ENCODE data around the gene SMAD6.

Gene SMAD6

DNA sequence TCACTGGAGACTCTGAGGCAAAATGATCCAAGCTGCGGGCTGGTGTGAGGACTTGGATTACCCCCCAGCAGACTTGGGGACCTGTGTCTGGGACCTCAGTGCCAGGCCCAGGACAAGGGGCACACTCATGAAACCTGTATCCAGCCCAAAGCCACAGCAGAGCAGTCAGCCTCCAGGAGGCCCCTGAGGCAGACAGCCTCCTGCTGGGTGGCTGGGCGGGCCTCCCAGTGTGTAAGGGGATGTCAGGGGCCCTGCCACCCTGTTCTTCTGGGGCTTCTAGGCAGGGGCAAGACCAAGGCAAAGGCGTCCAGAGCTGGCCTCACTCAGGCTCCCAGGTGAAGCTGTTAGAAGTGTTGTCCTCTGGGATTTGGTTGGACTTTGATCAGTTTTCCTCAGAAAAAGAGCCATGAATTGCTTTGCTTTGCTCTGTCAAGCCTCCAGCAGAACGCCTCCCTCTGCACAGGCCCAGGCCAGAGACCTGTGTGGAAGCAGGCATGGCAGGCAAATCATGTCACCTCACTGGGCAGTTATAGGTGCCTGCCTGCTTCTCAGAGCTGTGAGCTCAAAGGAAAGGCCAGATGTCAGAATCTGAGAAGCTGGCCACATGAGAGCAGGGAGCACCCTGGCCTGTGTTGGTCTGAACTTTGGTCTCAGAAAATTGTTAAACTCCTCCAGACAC lies 77.4 kb downstream of the SMAD6 start:
- in situ Hi-C loops (cut with MboI; ENCODE audit: low pct_unique_long_range_greater_than_20kb, low sequenced_read_pairs) = no loop called here
- no peak for DNase-seq

DNA sequence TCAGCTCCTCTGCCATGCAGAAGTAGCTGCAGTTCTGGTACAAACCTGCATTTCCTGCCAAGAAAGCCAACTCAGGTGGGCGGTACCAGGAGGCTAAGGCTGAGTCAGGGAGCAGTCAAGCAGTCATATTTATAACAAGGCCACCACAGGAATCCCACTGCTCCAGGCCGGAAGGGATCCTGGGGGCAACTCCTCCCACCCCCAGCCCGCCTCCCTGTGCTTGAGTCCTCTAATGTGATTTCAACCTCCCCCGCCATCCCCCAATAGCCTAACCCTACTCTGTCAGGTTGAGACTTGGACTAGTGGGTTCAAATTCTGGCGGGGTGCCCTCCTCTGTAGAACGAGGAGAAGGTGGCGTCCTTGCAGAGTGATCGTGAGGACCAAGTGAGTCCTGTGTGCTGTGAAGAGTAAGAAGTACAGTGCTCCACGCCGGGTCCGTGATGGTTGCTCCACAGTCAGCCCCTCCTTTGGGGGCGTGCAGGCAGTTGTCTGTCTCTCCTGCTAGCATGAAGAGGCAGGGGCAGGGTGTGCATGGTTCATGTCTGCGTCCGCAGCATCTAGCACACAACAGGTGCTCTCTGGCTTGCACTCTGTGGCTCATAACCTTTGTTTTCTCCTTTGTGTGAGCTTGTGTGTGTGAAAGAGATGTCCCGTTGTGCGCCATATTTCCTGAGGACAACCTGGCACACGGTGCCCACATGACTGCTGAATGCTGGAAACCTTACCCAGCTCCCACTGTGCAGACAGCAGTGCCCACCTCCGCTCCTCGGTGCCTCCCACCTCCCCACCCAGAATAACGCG lies 78.3 kb downstream of the SMAD6 start:
- in situ Hi-C loops (cut with MboI; ENCODE audit: low pct_unique_long_range_greater_than_20kb, low sequenced_read_pairs) = no loop called here
- DNase-seq = no peak

DNA sequence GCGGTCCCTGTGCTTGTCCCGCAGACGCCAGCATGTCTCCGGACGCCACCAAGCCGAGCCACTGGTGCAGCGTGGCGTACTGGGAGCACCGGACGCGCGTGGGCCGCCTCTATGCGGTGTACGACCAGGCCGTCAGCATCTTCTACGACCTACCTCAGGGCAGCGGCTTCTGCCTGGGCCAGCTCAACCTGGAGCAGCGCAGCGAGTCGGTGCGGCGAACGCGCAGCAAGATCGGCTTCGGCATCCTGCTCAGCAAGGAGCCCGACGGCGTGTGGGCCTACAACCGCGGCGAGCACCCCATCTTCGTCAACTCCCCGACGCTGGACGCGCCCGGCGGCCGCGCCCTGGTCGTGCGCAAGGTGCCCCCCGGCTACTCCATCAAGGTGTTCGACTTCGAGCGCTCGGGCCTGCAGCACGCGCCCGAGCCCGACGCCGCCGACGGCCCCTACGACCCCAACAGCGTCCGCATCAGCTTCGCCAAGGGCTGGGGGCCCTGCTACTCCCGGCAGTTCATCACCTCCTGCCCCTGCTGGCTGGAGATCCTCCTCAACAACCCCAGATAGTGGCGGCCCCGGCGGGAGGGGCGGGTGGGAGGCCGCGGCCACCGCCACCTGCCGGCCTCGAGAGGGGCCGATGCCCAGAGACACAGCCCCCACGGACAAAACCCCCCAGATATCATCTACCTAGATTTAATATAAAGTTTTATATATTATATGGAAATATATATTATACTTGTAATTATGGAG lies 79.1 kb downstream of the SMAD6 start:
- in situ Hi-C loops (cut with MboI; ENCODE audit: low pct_unique_long_range_greater_than_20kb, low sequenced_read_pairs) = no loop called here
- DNase-seq = no peak

DNA sequence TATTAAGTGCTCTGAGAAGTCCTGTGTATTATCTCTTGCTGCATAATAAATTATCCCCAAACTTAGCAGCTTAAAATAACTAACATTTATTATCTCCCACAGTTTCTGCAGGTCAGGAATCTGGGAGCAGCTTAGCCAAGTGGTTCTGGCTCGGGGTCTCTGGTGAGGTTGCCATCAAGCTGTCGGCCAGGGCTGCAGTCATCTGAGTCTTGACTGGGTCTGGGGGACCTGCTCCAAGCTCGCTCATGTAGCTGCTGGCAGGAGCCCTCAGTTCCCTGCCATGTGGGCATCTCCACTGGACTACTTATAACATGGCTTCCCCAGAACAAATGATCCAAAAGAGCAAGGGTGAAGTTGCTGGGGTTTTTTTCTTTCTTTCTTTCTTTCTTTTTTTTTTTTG lies 80.7 kb downstream of the SMAD6 start:
- DNase-seq = no peak
- in situ Hi-C loops (cut with MboI; ENCODE audit: low pct_unique_long_range_greater_than_20kb, low sequenced_read_pairs) = no loop called here

DNA sequence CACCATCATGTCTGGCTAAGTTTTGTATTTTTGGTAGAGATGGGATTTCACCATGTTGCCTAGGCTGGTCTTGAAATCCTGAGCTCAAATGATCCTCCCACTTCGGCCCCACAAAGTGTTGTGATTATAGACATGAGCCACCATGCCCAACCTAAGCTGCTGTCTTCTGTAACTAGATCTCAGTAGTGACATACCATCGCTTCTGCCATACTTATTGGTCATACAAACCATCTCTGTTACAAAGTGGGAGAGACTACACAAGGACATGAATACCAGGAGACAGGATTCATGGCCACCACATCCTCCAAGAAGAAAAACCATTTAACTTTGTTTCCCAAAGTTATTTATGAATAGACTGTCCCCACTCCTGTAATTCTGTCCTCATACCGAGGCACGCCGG lies 81.3 kb downstream of the SMAD6 start:
- in situ Hi-C loops (cut with MboI; ENCODE audit: low pct_unique_long_range_greater_than_20kb, low sequenced_read_pairs) = no loop called here
- DNase-seq = no peak

DNA sequence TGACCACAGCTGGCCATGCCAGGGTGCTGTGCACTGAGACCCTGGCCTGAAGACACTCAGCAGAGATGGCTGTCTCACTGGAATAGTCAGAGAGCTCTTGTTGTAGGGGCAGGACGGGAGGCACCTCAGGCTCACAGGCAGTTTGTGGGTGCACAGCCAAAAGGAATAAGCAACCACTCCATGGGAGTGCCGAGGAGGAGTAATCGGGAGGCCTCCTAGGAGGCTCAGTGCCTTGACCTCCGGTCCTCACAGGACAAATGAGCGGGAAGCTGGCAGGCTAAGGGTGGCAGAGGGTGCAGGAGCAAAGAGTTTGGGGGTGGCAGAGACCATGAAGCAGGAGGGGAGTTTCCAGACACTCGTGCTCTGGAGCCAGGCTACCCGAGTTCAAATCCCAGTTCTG lies 81.7 kb downstream of the SMAD6 start:
- in situ Hi-C loops (cut with MboI; ENCODE audit: low pct_unique_long_range_greater_than_20kb, low sequenced_read_pairs) = no loop called here
- no peak for DNase-seq

DNA sequence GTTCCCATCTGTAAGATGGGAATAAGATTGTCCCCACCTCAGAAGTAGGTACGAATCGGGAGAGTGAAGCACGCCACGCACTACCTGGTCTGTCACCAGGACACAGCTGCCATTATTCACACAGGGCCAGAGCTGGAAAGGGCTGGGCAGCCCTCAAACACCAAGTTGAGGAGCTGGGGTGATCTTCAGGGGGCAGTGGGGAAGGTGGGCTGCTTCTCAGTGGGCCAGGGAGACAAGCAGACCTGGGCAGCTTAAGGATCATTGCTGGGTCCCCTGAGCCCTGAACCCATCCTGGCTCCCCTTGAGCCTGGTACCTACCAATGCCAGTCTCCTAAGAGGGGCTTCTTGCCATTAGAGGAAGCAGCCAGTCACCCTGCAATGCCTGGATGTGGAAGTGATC lies 82.1 kb downstream of the SMAD6 start:
- in situ Hi-C loops (cut with MboI; ENCODE audit: low pct_unique_long_range_greater_than_20kb, low sequenced_read_pairs) = no loop called here
- no peak for DNase-seq

DNA sequence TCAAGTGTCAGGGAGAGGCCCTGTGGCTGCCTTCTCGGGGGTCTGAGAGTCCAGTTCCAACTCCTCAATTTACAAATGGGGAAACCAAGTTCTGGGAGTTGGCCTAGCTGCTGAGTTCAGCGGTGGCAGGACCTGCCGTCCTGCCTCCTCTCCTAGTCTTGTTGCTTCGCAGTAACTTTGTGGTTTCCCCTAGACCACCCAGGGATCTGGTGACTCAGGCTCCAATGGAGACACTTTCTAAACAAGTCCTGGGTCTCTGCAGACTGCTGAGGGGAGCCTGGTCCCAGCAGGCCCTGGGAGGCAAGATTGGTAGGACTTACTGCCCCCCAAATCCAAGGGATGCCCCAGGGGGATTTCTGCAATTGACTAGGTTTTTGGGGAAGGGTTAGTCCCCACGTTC lies 83.6 kb downstream of the SMAD6 start:
- in situ Hi-C loops (cut with MboI; ENCODE audit: low pct_unique_long_range_greater_than_20kb, low sequenced_read_pairs) = no loop called here
- no peak for DNase-seq

DNA sequence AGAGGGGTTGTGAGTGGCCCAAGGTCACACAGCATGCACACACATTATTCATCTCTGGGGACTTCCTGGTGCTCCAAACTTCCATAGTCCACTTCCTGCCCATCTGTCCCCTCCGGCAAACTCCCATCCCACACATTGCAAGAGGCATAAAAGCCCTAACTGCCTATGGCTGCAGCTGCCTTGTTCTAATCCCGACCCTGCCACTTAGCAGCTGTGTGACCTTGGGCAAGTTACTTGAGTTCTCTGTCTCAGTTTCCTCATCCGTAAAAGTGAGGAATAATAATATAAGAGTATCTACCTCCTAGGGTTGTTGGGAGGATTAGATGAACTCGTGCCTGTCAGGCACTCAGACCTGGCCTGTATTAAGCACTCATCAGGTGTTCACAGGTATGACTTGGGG lies 84.2 kb downstream of the SMAD6 start:
- in situ Hi-C loops (cut with MboI; ENCODE audit: low pct_unique_long_range_greater_than_20kb, low sequenced_read_pairs) = no loop called here
- DNase-seq = no peak

DNA sequence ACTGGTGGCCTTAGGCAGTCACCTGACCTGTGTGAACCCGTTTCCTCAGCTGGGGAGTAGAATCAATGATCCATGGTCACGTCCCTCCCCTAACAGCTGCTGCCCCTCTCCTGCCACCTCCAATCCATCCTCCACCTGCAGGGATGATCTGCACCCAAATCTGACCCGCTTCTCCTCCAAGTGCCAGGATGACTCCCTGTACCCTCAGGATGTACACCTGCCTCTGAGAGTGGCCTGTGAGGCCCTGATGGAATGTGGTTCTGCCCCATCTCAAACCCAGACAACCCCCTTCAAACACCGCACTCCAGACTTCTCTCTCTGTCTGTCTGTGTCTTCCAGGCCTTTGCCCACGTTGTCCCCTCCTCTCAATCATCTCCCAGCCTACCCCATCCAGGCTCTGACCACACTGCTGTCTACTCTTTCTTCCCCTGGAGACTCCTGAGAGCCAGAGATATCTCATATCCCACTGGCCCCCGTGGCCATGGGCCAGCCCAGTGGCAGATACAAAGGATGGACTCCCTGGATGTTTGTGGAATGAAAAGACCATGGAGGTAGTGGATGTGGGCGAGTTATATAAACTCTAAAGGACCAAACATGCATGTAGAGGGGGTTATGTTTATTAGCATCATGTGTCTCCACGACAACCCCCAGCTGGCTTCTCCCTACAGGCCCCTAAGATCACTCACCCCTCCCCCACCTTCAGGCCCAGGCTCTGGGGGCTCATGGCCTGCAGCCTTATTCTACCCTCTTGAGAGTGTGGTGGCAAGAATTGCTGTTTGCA lies 84.9 kb downstream of the SMAD6 start:
- DNase-seq = no peak
- in situ Hi-C loops (cut with MboI; ENCODE audit: low pct_unique_long_range_greater_than_20kb, low sequenced_read_pairs) = no loop called here

DNA sequence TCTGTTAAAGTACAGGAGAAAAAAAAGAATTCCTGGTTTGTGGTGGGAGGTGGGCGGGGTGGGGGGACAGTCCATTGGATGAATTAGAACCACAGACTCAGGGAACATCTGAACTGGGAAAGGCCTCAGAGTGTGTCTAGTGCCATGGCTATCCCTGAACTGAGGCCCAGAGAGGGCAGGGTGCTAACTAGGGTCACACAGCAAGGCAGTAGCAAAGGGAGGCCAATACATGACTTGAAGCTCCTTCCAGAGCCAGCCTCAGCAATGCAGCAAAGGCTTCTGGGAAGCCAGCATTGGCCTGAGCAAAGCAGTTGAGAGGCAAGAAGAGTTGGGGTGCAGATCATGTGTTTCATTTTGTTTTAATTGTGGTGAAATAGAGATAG lies 85.4 kb downstream of the SMAD6 start:
- no peak for DNase-seq
- in situ Hi-C loops (cut with MboI; ENCODE audit: low pct_unique_long_range_greater_than_20kb, low sequenced_read_pairs) = no loop called here

DNA sequence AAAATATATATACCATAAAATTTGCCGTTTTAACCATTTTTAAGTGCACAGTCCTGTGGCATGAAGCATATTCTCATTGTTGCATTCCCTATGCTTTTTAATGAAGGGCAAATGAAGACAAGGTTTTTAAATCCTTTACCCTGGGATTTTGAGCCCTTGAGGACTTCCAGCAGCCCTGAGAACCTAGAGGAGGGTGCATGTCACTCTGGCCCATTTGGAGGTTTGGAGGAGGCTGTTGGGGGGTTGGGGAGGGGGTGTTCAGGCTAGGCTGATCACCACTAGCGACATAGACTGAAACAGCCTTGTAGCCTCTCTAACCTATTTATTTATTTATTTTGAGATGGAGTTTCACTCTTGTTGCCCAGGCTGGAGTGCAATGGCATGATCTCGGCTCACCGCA lies 86.0 kb downstream of the SMAD6 start:
- in situ Hi-C loops (cut with MboI; ENCODE audit: low pct_unique_long_range_greater_than_20kb, low sequenced_read_pairs) = no loop called here
- DNase-seq = no peak

DNA sequence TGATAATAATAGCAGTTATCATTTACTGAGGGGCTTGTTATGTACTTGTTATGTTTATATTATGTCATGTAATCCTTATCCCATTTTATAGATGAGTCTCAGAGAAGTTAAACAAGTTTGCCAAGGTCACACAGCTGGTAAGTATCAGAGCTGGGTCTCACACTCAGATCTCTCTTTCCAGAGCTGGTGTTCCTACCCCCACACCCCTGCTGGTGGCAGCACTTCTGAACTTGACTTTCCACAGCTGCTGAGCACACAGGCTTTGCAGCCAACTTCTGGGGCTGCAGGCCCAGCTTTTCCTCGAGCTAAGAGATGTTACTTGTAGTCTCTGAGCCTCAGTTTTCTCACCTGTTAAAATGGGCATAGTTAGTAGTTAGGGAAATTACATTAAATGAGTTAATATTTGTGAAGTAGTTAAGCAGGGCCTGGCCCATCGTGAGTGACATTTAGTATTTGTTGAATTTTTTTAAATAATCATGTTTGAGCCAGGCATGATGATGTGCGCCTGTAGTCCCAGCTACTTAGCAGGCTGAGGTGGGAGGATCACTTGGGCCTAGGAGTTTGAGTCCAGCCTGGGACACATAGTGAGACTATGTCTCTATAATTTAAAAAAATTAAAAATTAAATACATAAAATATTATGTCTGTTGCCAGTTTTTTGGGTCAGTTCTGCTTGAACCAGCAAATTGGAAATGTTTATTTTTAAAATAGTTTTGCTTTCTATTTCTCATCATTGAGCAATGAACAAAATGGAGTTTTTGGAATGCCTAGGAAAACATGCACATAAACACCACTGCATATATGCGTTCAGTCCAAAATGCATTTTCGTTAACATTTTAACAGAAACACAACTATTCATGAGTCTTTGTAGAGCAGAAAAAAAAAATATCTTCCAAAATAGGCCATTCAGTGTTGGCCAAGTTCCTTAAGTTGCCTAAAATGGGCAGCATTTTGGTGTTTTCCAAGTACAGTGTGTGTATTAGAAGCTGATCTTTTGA lies 87.3 kb downstream of the SMAD6 start:
- DNase-seq = peak; percentile 59
- in situ Hi-C loops (cut with MboI; ENCODE audit: low pct_unique_long_range_greater_than_20kb, low sequenced_read_pairs) = no loop called here

DNA sequence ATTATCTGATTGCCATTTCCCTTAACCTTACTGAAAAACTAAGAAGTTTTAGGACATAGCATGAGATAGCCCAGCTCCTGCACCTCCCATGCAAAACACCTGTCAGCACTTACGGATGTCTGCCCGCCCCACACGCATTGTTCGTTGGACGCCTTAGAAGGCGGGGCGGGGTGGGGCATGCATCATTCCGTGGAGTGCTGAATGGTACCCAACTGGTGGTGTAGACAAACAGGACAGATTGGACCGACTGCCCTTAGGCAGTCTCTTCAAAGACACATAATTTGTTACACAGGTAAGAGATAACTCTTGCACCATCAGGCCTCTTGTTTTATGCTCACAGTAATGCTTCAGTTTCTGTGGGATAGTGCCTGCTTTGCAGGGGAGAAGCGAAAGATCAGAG lies 93.8 kb downstream of the SMAD6 start:
- in situ Hi-C loops (cut with MboI; ENCODE audit: low pct_unique_long_range_greater_than_20kb, low sequenced_read_pairs) = no loop called here
- no peak for DNase-seq

DNA sequence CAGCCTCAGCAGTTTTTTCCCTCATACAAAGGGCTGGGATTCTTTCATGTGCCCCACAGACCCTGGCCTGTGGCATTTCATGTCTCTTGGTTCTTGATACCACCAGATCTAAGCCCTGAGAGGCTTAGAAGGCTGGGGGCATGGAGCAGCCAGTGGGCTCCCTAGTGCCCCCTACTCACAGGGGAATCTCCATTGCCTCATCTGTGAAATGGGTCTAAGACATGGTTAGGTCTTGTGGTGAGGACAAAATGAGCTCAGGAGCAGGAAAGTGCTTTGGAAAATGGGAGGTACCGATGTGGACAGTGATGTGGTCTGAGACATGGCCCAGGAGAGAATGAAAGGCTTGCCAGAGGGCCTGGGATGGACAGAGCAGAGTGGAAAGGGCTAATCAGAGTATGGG lies 94.3 kb downstream of the SMAD6 start:
- no peak for DNase-seq
- in situ Hi-C loops (cut with MboI; ENCODE audit: low pct_unique_long_range_greater_than_20kb, low sequenced_read_pairs) = no loop called here

DNA sequence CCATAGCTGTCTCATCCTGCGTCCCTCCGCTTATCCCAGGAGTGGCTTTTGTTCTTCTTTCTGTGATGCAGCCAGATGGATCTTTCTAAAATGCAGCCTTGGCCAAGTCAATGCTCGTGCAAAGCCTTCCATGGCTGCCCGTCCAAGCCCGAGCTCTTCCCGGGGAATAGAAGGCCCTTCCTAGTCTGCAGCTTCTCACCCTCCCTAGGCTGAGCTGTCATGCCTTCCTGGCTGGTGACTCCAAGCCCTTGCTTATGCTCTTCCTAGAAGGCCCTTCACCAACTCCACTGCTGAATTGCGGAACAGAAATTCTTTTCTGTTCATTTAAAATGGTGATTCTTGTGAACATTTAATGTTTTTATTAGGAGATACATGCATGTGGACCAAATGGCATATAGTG lies 95.9 kb downstream of the SMAD6 start:
- in situ Hi-C loops (cut with MboI; ENCODE audit: low pct_unique_long_range_greater_than_20kb, low sequenced_read_pairs) = no loop called here
- no peak for DNase-seq

DNA sequence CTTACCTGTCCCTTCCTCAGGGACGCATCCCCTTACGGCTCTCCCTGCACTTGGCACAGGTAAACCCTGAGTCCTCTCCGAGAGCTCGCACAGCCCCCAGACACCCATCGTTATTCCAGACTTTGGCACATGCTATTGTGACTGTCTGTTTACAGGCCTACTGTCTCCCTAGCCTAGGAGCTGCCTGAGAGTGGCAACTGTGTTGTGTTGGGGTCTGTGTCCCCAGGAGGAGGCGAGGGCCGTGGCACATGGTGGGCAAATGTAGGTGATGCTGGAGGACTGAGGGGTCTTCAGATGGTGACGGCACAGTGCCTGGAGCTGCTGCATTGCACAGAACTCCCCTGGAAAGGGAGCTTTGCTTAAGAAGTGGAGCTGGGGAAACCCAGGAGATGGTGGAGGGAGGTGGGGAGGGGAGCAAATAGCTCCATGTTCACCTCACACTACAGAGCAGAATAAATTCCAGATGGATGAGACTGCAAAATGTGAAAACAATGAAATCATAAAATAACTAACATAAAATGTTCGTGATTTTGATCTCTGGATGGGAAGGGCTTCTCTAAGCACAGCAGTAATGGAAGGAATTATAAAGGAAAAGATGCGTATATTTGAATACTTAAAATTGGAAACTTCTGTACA lies 96.5 kb downstream of the SMAD6 start:
- in situ Hi-C loops (cut with MboI; ENCODE audit: low pct_unique_long_range_greater_than_20kb, low sequenced_read_pairs) = no loop called here
- no peak for DNase-seq

DNA sequence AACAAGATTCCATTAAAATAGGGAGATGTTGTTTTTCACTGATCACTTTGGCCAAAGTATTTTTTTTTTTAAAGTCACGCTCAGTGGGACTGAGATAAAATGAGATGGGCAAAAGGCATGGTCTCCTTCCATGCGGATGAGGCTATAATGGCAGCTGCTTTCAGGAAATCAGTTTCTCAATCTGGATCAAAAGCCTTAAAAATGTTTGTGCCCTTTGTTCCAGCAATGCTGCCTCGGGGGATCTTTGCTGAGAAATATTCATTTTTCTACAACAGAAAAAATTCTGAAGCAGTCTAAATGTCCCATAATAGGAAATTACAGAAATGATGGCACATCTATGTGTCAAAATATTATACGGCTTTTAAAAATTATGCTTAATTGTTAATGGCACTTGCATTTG lies 97.2 kb downstream of the SMAD6 start:
- DNase-seq = no peak
- in situ Hi-C loops (cut with MboI; ENCODE audit: low pct_unique_long_range_greater_than_20kb, low sequenced_read_pairs) = no loop called here
